H1 (cell line): ENCODE results near the gene SLC8A3.

Experiments used
- CBX8 ChIP-seq: fragments of 300-800, 300-1000 bp; sonication (generic); IDR thresholded peaks from 2 replicates; pipeline ENCODE4 v1.7.1; 2016; ENCODE audit warnings: low read depth, low read length, borderline replicate concordance
- CTCF ChIP-seq, 3 experiments: IDR thresholded peaks; 1 replicate in 2 of 3; 2 replicates in 1 of 3; pipeline versions ENCODE4 v1.5.1 to v1.6.1; 2011; ENCODE audit warnings: low read length in 3 of 3, mild to moderate bottlenecking in 3 of 3, inconsistent platforms in 2 of 3, low read depth in 1 of 3, moderate library complexity in 1 of 3; ENCODE audit not compliant: insufficient read depth in 1 of 3; ENCODE audit errors: control extremely low read depth in 1 of 3
- EGR1 ChIP-seq: IDR thresholded peaks from 2 replicates; pipeline ENCODE4 v1.6.1; 2011; ENCODE audit warnings: low read depth, low read length, borderline replicate concordance
- POLR2AphosphoS5 ChIP-seq: IDR thresholded peaks from 2 replicates; pipeline ENCODE4 v1.6.1; 2011; ENCODE audit warnings: low read depth, low read length
- SAP30 ChIP-seq: fragments of 300-600 bp; sonication (generic); IDR thresholded peaks from 2 replicates; pipeline ENCODE4 v1.7.1; 2012; ENCODE audit warnings: low read length, moderate library complexity, mild to moderate bottlenecking, inconsistent platforms; ENCODE audit not compliant: insufficient read depth, insufficient replicate concordance
- SIN3A ChIP-seq, 2 experiments: IDR thresholded peaks in 1 of 2; conservative IDR thresholded peaks in 1 of 2; 2 replicates each; pipeline ENCODE4 v1.6.1; 2011 to 2012; ENCODE audit warnings: low read length in 2 of 2, improper control_type of control experiment in 1 of 2, low read depth in 1 of 2, mild to moderate bottlenecking in 1 of 2
- TAF1 ChIP-seq: IDR thresholded peaks from 2 replicates; pipeline ENCODE4 v1.6.1; 2011; ENCODE audit warnings: mild to moderate bottlenecking, low read depth, low read length
- TEAD4 ChIP-seq: IDR thresholded peaks from 2 replicates; pipeline ENCODE4 v1.6.1; 2012; ENCODE audit warnings: low read depth, low read length, inconsistent platforms, mixed read lengths

DNA sequence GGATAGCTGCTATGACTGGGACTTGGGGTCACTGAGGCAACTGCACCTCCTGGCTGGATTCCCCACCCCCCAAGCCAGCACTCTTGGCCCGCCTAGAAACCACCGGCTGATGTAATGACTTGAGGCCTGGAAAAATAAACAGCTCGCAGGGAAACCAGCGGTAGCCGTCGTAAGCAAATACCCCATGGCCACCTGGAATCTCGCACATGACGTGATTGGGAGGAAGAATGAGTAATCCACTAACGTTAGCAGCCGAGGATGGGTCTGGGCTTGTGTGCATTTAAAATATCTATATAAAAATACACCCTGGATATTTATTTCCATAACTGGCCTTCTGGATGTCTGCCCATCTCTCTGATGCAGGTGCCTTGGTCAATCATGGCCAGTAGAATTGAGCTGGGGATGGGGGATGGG lies 189.5 kb downstream of the SLC8A3 start:
- TF ChIP-seq TAF1: no peak
- TF ChIP-seq CTCF (IDR thresholded peaks at IDR 0.05; ENCODE audit: control extremely low read depth in 1 of 3, insufficient read depth in 1 of 3, low read depth in 1 of 3, low read length in 3 of 3): no peak
- TF ChIP-seq TEAD4: no peak
- no peak for TF ChIP-seq CBX8
- no peak for TF ChIP-seq EGR1
- no peak for TF ChIP-seq POLR2AphosphoS5
- no peak for TF ChIP-seq SIN3A (conservative IDR thresholded peaks at IDR 0.05 in 1 of 2, IDR thresholded peaks at IDR 0.05 in 1 of 2; ENCODE audit: low read depth in 1 of 2, low read length in 2 of 2)
- TF ChIP-seq SAP30: no peak
